HepG2 (cell line): ENCODE measurements around the gene POLDIP3. TPM values are rescaled to one million over a fixed set of nuclear protein-coding genes. Genes with fewer than 3 reads are reported as not detected.

Experiments
- ELK4 ChIP-seq: sonication (generic); formaldehyde crosslinking; IDR thresholded peaks from 2 replicates; pipeline ENCODE4 v1.9.0; 2021; ENCODE audit warnings: missing genetic modification reagents, borderline replicate concordance
- GATA4 ChIP-seq: sonication (generic); IDR thresholded peaks from 2 replicates; pipeline ENCODE4 v1.6.1; 2016; ENCODE audit warnings: antibody characterized with exemption, low read depth, borderline replicate concordance
- GTF3A ChIP-seq: sonication (generic); formaldehyde crosslinking; conservative IDR thresholded peaks from 2 replicates; pipeline ENCODE4 v1.4.0; 2020; ENCODE audit warnings: mild to moderate bottlenecking, missing genetic modification reagents
- JDP2 ChIP-seq: sonication (generic); formaldehyde crosslinking; IDR thresholded peaks from 2 replicates; pipeline ENCODE4 v1.8.1; 2022; ENCODE audit warnings: missing genetic modification reagents, borderline replicate concordance
- KAT8 ChIP-seq: IDR thresholded peaks from 2 replicates; pipeline ENCODE4 v1.6.1; 2016; ENCODE audit warnings: missing genetic modification reagents, missing compliant biosample characterization
- MAFK ChIP-seq, 2 experiments: IDR thresholded peaks in 1 of 2; conservative IDR thresholded peaks in 1 of 2; 2 replicates each; pipeline ENCODE4 v1.6.1; 2011; ENCODE audit warnings: improper control_type of control experiment in 2 of 2, low read length in 2 of 2
- MAZ ChIP-seq, 2 experiments: sonication (generic) in 1 of 2; formaldehyde crosslinking in 1 of 2; IDR thresholded peaks; 2 replicates each; pipeline versions ENCODE4 v1.5.0 to v1.6.1; 2012 to 2020; ENCODE audit warnings: low read depth in 2 of 2, mild to moderate bottlenecking in 2 of 2, borderline replicate concordance in 1 of 2, improper control_type of control experiment in 1 of 2, low read length in 1 of 2, missing genetic modification reagents in 1 of 2, moderate library complexity in 1 of 2
- PRDM15 ChIP-seq: sonication (generic); formaldehyde crosslinking; IDR thresholded peaks from 2 replicates; pipeline ENCODE4 v1.4.0; 2020; ENCODE audit warnings: missing genetic modification reagents
- RBFOX2 ChIP-seq: fragments of 200-400 bp; formaldehyde crosslinking; IDR thresholded peaks from 2 replicates; pipeline ENCODE4 v1.6.1; 2017; ENCODE audit warnings: low read depth, mild to moderate bottlenecking, low read length
- SOX13 ChIP-seq, 3 experiments: fragments of 450-650 bp in 1 of 3; sonication (generic) in 1 of 3; formaldehyde crosslinking in 1 of 3; IDR thresholded peaks in 2 of 3; conservative IDR thresholded peaks in 1 of 3; 2 replicates each; pipeline versions ENCODE4 v1.5.0 to v1.6.1; 2016 to 2020; ENCODE audit warnings: antibody characterized with exemption in 1 of 3, mild to moderate bottlenecking in 1 of 3, missing compliant biosample characterization in 1 of 3, missing genetic modification reagents in 1 of 3, moderate library complexity in 1 of 3
- SYNCRIP ChIP-seq: fragments of 200-400 bp; formaldehyde crosslinking; IDR thresholded peaks from 2 replicates; pipeline ENCODE4 v1.6.1; 2018; ENCODE audit warnings: mild to moderate bottlenecking, low read depth, low read length; ENCODE audit not compliant: insufficient read depth
- TMF1 ChIP-seq: sonication (generic); formaldehyde crosslinking; IDR thresholded peaks from 2 replicates; pipeline ENCODE4 v1.8.1; 2022; ENCODE audit warnings: low read depth, missing genetic modification reagents
- ZFP1 ChIP-seq: IDR thresholded peaks from 2 replicates; pipeline ENCODE4 v1.6.1; 2016
- ZNF691 ChIP-seq: sonication (generic); formaldehyde crosslinking; IDR thresholded peaks from 2 replicates; pipeline ENCODE4 v1.4.0; 2020; ENCODE audit warnings: missing genetic modification reagents, low read depth, mild to moderate bottlenecking, borderline replicate concordance
- ZSCAN25 ChIP-seq: sonication (generic); formaldehyde crosslinking; IDR thresholded peaks from 2 replicates; pipeline ENCODE4 v1.8.0; 2022; ENCODE audit warnings: mild to moderate bottlenecking, missing genetic modification reagents
- polyA plus RNA-seq, 8 experiments: library from polyadenylated mRNA; depleted of rRNA in 3 of 8; stranded (reverse) in 7 of 8; unstranded in 1 of 8; fragments of >200 nt; fragmentation: Illumina TruSeq in 4 of 8; extraction: Trizol in 4 of 8; gene quantifications; 2 replicates each; pipeline versions ENCODE4 v1.2.1 to v1.2.3, GENCODE V29; 2011 to 2016; ENCODE audit warnings: low read depth in 4 of 8, missing spikeins in 1 of 8, mixed read lengths in 1 of 8; ENCODE audit not compliant: insufficient read depth in 1 of 8
- total RNA-seq, 5 experiments: library from RNA; depleted of rRNA; stranded (reverse); fragments of >200 nt; fragmentation: Illumina TruSeq; extraction: Trizol; gene quantifications; 2 replicates each; pipeline ENCODE4 v1.2.3, GENCODE V29; 2016; ENCODE audit warnings: low read depth in 1 of 5
- TF ChIP-seq, protein P1 (sequence below): sonication (generic); formaldehyde crosslinking; IDR thresholded peaks from 2 replicates; pipeline ENCODE4 v1.5.0; 2020; ENCODE audit warnings: mild to moderate bottlenecking, missing genetic modification reagents, borderline replicate concordance

The POLDIP3 gene
- total and polyA plus RNA-seq, 2 of the 13 experiments (the other 11 are each of a cell fraction or from before 2014, with no cell fraction given): 45.8 to 47.4 TPM

DNA sequence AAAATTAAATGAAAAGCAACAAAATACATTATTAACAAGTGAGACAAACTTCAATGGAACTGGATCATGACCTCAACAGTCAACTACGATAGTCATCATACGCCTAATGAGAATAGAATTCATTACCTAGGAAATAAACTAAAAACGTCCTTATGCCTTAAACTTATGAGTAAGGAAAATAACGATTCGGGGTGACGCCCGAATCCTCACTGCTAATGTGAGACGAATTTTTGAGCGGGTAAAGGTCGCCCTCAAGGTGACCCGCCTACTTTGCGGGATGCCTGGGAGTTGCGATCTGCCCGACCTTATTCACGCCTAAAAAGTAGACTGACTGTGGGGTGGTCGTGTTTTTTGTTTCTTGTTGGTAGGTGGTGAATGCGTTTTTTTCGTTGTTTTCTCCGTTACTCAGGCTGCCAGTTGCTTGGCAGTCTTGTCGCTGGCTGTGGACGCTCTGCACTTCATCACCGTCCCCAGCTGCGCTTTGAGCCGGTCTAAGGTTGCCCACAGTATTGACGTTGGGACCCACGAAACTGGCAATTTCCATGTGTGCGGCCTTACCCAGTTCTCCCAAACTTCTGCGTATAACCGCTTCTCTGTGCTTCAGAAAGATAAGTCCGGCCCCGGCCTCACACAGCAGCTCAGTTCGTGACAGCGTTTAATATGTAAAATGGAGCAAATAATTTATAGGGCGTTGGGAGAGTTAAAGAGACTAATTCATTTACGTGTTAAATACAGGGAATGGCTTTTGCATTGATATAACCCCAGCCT, 593 bp upstream of the POLDIP3 start (continued):
- TF ChIP-seq, protein P1, sequence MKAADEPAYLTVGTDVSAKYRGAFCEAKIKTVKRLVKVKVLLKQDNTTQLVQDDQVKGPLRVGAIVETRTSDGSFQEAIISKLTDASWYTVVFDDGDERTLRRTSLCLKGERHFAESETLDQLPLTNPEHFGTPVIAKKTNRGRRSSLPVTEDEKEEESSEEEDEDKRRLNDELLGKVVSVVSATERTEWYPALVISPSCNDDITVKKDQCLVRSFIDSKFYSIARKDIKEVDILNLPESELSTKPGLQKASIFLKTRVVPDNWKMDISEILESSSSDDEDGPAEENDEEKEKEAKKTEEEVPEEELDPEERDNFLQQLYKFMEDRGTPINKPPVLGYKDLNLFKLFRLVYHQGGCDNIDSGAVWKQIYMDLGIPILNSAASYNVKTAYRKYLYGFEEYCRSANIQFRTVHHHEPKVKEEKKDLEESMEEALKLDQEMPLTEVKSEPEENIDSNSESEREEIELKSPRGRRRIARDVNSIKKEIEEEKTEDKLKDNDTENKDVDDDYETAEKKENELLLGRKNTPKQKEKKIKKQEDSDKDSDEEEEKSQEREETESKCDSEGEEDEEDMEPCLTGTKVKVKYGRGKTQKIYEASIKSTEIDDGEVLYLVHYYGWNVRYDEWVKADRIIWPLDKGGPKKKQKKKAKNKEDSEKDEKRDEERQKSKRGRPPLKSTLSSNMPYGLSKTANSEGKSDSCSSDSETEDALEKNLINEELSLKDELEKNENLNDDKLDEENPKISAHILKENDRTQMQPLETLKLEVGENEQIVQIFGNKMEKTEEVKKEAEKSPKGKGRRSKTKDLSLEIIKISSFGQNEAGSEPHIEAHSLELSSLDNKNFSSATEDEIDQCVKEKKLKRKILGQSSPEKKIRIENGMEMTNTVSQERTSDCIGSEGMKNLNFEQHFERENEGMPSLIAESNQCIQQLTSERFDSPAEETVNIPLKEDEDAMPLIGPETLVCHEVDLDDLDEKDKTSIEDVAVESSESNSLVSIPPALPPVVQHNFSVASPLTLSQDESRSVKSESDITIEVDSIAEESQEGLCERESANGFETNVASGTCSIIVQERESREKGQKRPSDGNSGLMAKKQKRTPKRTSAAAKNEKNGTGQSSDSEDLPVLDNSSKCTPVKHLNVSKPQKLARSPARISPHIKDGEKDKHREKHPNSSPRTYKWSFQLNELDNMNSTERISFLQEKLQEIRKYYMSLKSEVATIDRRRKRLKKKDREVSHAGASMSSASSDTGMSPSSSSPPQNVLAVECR (CRISPR knock-in tag): peak; percentile 49; the same call in 1 of the 2 replicates
- TF ChIP-seq ZFP1: peak; percentile 94
- TF ChIP-seq TMF1 (CRISPR knock-in tag): peak; percentile 85
- TF ChIP-seq ZSCAN25 (CRISPR knock-in tag): peak; percentile 61; the same call in 1 of the 2 replicates
- peak; percentile 81; the same call in 1 of the 2 replicates for TF ChIP-seq MAZ (IDR thresholded peaks at IDR 0.05; ENCODE audit: borderline replicate concordance, low read depth, low read length)
- TF ChIP-seq MAZ (CRISPR knock-in tag; IDR thresholded peaks at IDR 0.05; ENCODE audit: low read depth): no peak
- TF ChIP-seq ELK4 (CRISPR knock-in tag): no peak
- TF ChIP-seq KAT8 (CRISPR knock-in tag): peak; percentile 85; the same call in 1 of the 2 replicates
- peak; percentile 100 for TF ChIP-seq GATA4
- peak; percentile 89 for TF ChIP-seq RBFOX2
- peak; percentile 95 for TF ChIP-seq SOX13 (IDR thresholded peaks at IDR 0.05)
- peak; percentile 65 to 97 for TF ChIP-seq SOX13 (CRISPR knock-in tag; conservative IDR thresholded peaks at IDR 0.05 in 1 of 2, IDR thresholded peaks at IDR 0.05 in 1 of 2)
- TF ChIP-seq GTF3A (CRISPR knock-in tag): peak; percentile 61; the same call in 1 of the 2 replicates
- peak; percentile 72 for TF ChIP-seq ZNF691 (CRISPR knock-in tag)
- no peak for TF ChIP-seq SYNCRIP
- peak; percentile 81; the same call in 1 of the 2 replicates for TF ChIP-seq JDP2 (CRISPR knock-in tag)
- 0 out of 2 replicates have a peak, but pooled peaks have one; percentile 26 for TF ChIP-seq PRDM15 (CRISPR knock-in tag)
- no peak for TF ChIP-seq MAFK (conservative IDR thresholded peaks at IDR 0.05 in 1 of 2, IDR thresholded peaks at IDR 0.05 in 1 of 2; ENCODE audit: low read length in 2 of 2)
